Right lung (tissue), 10 donors: ENCODE measurements around the gene RAD51. TPM values are rescaled to one million over a fixed set of nuclear protein-coding genes. Genes with fewer than 3 reads are reported as not detected.
A peak's percentile ranks its signal among the peaks of the same experiment; 100 is the strongest.
"Not testable (repeated sequence)": the region's sequence is repeated elsewhere in the genome, so short reads cannot be mapped to it uniquely, and the experiment has no call there.

Experiments used
- DNase-seq, 2 donors: peaks; one replicate each; pipeline ENCODE4 v3.0.0-alpha.2; 2013
- long read RNA-seq, 8 donors: transcript quantifications; one replicate each; lab custom pipeline, GENCODE V29; 2026
- polyA plus RNA-seq, 5 donors: library from polyadenylated mRNA; unstranded; fragments of 120-200 nt; gene quantifications; one replicate each; pipeline versions ENCODE4 v1.2.1 to v1.2.3, GENCODE V29; 2013; ENCODE audit warnings: inconsistent platforms in 1 of 5, low replicate concordance in 1 of 5; ENCODE audit not compliant: insufficient read length in 5 of 5, insufficient read depth in 1 of 5

RAD51 gene
- 10 to 100 TPM in 3 of 5 donors, 1 to 10 TPM in 2; 9.2 to 18.5 (median 12.2) TPM for polyA plus RNA-seq
- long read RNA-seq, donor 1, partial matches to known transcripts: 0 of 23 reads
- long read RNA-seq, donor 1, other reads (novel, unspliced or antisense): 19 of 23 reads
- long read RNA-seq, donor 2, transcript RAD51-201 (10 exons, 2,449 nt): major isoform, 6 of 7 reads
- long read RNA-seq, donor 2, partial matches to known transcripts: 0 of 7 reads
- long read RNA-seq, donor 2, other reads (novel, unspliced or antisense): 0 of 7 reads
- long read RNA-seq, donor 3, partial matches to known transcripts: 12 of 16 reads
- long read RNA-seq, donor 3, other reads (novel, unspliced or antisense): 0 of 16 reads
- long read RNA-seq, donor 4, partial matches to known transcripts: 0 of 1 reads
- long read RNA-seq, donor 4, other reads (novel, unspliced or antisense): 0 of 1 reads
- long read RNA-seq, donor 5, transcript RAD51-201 (10 exons, 2,449 nt): major isoform, 8 of 8 reads
- long read RNA-seq, donor 5, partial matches to known transcripts: 0 of 8 reads
- long read RNA-seq, donor 5, other reads (novel, unspliced or antisense): 0 of 8 reads
- long read RNA-seq, donor 6, partial matches to known transcripts: 0 of 2 reads
- long read RNA-seq, donor 6, other reads (novel, unspliced or antisense): 0 of 2 reads
- long read RNA-seq, donor 7, partial matches to known transcripts: 0 of 10 reads
- long read RNA-seq, donor 7, other reads (novel, unspliced or antisense): 8 of 10 reads
- long read RNA-seq, donor 8, partial matches to known transcripts: 0 of 4 reads
- long read RNA-seq, donor 8, other reads (novel, unspliced or antisense): 0 of 4 reads

- DNase-seq: peak; percentile 93 to 95
Observed at GRCh38 chr15:40694688-40695468, at the start of gene RAD51. Gene RAD51, plus strand, starts transcription at chr15:40695174. Its CDS starts 3,585 bp downstream, at chr15:40698759.

DNA sequence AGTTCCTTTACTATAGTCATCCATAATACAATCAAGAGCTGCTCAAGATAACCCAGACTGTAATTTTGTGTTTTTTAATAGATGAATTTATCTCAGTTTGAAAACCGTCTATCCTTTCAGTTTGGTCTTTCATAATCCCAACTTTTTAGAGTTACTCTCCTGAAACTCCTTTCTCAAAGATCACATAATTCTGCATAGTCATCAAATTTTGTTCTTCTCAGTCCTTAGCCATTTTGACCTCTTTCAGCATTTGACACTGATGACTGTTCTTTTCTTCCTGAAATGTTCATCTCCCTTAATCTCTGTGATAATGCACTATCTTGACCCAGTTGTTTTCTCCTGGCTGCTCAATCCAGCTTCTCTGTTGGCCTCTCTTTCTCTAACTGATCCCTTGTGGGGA, 47.5 kb upstream of the RAD51 start:
- no peak for DNase-seq

- no peak for DNase-seq
Observed at GRCh38 chr15:40650479-40650878, 44.5 kb upstream of the RAD51 start.

- DNase-seq: no peak
Observed at GRCh38 chr15:40660686-40661085, 34.3 kb upstream of the RAD51 start.

GRCh38 chr15:40664909-40665308, 30.1 kb upstream of the RAD51 start:
- no peak for DNase-seq

DNA sequence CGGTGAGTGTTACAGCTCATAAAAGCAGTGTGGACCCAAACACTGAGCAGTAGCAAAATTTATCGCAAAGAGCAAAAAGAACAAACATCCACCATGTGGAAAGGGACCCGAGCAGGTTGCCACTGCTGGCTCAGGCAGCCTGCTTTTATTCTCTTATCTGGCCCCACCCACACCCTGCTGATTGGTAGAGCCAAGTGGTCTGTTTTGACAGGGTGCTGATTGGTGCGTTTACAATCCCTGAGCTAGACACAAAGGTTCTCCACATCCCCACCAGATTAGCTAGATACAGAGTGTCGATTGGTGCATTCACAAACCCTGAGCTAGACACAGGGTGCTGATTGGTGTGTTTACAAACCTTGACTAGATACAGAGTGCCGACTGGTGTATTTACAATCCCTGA, 18.7 kb upstream of the RAD51 start:
- DNase-seq: not testable (repeated sequence)

DNA sequence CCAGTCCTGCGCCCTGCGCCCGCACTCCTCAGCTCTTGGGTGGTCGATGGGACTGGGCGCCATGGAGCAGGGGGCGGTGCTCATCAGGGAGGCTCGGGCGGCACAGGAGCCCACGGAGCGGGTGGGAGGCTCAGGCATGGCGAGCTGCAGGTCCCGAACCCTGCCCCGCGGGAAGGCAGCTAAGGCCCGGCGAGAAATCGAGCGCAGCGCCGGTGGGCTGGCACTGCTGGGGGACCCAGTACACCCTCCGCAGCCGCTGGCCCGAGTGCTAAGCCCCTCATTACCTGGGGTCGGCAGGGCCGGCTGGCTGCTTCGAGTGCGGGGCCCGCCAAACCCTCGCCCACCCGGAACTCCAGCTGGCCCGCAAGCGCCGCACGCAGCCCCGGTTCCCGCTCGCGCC, 18.1 kb upstream of the RAD51 start:
- not testable (repeated sequence) for DNase-seq

DNA sequence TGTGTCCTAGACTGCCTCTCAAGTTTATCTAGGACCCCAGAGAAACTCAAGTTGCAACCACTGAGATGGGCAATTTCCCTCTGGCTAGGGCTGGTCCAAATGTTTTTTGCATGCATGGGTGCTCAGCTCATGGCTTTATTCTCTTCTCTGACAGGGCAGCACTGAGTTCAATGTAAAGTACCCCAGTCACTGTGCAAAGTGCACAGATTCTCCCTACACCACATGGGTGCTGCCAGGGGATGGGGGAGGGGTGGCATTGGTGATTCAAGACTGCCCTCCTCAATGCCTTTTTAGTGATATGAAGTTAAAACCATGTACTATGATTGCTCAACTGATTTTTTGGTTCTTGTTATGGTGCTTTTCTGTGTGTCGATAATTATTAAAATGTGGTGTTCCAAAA, 14.8 kb upstream of the RAD51 start:
- DNase-seq: no peak

- not testable (repeated sequence) for DNase-seq
Observed at GRCh38 chr15:40680959-40681358, 14.0 kb upstream of the RAD51 start.

DNA sequence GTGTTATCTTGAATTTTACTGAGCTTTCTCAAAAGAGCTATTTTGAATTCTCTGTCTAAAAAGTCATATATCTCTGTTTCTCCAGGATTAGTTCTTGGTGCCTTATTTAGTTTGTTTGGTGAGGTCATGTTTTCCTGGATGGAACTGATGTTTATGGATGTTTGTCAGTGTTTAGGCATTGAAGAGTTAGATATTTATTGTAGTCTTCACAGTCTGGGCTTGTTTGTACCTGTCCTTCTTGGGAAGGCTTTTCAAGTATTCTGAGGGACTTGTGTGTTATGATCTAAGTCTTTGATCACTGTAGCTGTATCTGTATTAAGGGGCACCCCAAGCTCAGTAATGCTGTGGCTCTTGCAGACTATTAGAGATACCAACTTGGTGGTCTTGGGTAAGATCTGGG, 10.6 kb upstream of the RAD51 start:
- no peak for DNase-seq

DNA sequence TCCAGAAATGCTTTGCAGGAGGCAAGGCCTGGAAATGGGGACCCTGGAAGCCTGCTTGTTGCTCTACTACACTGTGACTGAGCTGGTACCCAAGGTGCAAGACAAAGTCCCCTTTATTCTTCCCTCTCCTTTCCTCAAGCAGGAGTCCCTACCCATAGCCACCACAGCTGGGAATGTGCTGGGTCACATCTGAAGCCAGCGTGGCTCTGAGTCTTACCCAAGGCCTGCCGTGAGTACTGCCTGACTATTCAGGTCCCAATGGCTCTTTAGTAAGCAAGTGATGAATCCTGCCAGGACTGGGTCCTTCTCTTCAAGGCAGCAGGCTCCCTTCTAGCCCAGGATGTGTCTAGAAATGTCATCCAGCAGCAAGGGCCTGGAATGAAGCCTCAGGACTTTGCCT, 9.6 kb upstream of the RAD51 start:
- DNase-seq: no peak

- no peak for DNase-seq
Observed at GRCh38 chr15:40688932-40689799, 5.8 kb upstream of the RAD51 start.

GRCh38 chr15:40691737-40692136, 3.2 kb upstream of the RAD51 start:
- DNase-seq: no peak

DNA sequence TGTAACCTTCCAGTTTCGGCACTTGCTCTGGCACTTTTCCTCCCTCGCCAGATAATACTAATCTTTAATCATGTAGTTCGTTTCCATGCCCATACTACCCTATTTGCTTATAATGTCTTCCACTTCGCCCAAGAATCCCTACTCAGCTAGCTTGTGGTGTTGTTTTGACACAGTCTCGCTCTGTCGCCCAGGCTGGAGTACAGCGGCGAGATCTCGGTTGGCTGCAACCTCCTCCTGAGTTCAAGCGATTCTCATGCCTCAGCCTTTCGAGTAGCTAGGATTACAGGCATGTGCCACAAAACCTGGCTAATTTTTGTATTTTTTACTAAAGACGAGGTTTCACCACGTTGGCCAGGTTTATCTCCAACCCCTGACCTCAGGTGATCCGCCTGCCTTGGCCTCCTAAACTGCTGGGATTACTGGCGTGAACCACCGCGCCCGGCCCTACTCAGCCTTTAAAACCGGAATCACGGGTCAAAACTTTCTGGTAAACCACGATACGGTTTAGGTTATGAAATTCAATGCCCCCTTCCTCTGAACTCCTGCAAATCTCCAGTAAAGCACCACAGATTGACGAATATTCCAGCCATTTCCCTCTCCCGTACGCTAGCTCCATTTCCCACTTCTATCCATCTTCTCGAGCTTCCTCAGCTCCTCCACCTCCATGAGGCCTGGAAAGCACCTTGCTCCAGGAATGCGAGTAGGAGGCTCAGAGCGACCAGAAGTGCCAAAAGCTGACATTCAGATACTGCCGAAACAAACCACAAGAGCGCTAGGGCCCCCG, 878 bp upstream of the RAD51 start:
- no peak for DNase-seq

DNA sequence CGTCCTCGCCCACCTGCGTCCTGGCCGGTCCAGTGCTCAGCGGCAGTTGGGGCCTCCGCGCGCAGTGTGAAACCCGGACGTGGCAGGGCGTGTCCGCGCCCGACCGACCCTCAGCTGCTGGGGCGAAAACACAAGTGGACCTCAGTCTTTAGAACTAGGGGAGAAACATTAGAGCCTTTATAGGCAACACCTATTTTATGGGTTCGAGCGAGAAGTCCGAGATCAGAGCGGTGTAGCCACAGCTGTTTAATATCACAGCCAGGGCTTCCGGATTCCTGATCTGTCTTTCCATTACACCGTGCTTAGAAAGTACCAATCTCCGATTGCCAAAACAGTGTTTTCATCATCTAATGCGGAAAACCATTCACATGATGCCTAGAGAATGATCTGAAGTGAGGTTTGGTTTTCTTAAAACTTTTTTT, 506 bp downstream of the RAD51 start:
- peak in 1 of 2 donors; percentile 11 for DNase-seq

DNA sequence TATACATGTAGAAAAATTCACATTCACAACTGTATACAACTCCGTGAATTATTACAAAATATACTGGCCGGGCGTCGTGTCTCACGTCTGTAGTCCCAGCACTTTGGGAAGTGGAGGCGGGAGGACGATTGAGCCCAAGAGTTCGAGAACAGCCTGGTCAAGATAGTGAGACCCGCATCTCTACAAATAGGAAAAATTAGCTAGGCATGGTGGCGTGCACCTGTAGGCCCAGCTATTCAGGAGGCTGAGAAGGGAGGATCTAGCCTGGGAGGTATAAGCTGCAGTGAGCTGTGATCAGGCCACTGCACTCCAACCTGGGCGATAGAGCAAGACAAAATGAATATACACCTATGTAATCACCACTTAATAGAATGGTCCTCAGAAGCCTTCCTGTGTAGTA, 1.3 kb downstream of the RAD51 start:
- no peak for DNase-seq

DNA sequence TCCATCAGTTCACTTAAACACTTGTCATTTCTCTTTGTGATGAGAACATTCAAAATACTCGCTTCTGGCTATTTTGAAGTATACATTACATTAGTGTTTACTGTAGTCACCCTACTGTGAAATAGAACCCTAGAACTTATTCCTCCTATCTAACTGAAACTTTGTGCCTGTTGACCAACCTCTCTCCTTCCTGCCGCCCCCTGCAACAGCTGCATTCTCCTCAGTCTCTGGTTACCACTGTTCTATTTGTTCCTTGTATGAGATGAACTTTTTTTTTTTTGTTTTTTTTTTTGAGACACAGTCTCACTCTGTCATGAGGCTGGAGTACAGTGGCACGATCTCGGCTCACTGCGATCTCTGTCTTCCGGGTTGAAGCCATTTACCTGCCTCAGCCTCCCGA, 2.9 kb downstream of the RAD51 start:
- DNase-seq: no peak

GRCh38 chr15:40702077-40702476, 7.1 kb downstream of the RAD51 start:
- DNase-seq: no peak

- no peak for DNase-seq
Observed at GRCh38 chr15:40706121-40706520, 11.1 kb downstream of the RAD51 start.

DNA sequence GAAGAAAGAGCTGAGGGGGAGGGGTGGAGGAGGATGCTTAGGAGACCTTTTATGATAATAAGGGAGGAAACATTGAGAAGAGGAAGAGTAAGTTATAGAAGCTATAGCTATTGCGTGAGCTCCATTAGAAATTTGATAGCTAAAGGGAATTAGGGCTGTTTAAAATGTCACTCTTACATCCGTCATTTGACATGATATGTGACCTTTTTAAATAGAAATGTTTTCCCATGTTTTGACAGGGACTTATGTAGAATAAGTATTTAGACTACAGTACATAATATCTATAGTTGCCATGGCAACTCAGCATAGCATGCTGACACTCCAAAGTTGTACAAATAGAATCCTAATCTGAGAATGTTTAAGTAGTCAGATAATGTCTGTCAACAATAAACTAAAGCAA, 19.2 kb downstream of the RAD51 start:
- no peak for DNase-seq
